Cerebellar nuclear complex (tissue), 1 donor: ENCODE measurements around the gene ST6GAL1.

Source experiments
- DNase-seq, 2 experiments: peaks; one replicate each; lab custom pipeline; 2025; lab: John Stamatoyannopoulos, UW

ST6GAL1 gene

DNA sequence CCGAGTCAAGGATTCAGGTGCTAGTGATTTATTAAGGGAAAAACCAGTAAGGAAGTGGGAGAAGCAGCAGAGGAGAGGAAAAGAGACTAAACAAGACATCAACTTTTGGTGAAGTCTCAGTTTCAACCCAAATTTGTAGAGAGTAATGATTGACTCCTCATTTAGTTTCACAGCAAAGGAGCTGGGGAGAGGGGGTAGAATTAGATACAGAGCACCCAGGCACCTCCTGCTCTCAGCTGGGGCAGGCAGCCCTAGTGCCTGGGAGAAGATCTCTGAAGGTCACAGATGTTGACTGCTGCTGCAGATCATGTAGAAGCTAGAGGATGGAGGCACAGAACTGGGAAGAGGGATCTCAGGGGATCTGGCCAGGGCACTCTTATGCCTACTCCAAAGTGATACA, 179.8 kb downstream of the ST6GAL1 start:
- no peak for DNase-seq

- DNase-seq, result no peak
Measured at GRCh38 chr3:187112934-187113793, 182.8 kb downstream of the ST6GAL1 start.

GRCh38 chr3:187114511-187114910, 184.2 kb downstream of the ST6GAL1 start:
- DNase-seq, result no peak

DNA sequence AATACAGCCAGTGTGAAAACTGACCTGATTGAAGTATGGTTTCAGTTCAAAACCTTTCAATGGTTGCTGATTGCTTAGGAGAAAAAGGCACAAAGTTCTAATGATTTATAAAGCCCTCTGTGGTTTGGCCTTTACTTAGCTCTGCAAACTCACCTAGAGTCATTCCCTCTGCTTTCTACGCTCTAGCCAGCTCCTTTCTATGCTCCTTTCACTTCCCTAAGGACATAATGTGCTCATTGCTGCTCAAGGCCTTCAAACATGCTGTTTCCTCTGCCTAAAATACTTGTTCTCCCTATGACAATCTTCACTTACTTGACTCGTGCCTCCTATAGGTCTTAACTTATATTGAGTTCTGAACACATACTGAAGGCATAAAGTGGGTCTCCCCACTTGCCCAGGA, 190.0 kb downstream of the ST6GAL1 start:
- no peak for DNase-seq

DNA sequence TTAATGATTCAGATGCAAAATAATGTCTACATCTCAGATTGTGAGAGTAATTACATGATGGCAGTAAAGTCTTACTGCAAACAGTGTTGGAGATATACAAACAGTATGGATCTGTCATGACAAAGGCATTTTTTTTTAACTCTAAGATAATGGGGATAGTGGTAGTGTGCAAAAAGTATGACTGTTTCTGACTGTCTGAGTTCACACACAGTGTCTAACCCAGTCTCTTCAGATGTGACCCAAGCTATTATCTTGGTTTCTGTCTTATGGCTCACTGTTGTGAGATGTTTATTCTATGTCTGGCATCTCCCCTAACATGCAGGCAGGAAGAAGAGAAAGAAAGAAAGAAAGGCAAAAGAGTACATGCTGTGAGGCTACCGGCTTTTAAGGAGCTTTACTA, 191.9 kb downstream of the ST6GAL1 start:
- no peak for DNase-seq

- no peak for DNase-seq
Measured at GRCh38 chr3:187125319-187126031, 195.1 kb downstream of the ST6GAL1 start.
